ENCODE results near the gene ACOT4. TPM values are rescaled to one million over a fixed set of nuclear protein-coding genes. Genes with fewer than 3 reads are reported as not detected.

Gene ACOT4
- total RNA-seq = 0.69 and 0.73 TPM in 2 replicates

GRCh38 chr14:73591690-73592449 is at the start of gene ACOT4:
Gene ACOT4, plus strand, starts transcription at chr14:73591873. Its CDS starts 87 bp downstream, at chr14:73591960.

GRCh38 chr14:73569185-73569958 is 22.3 kb upstream of the ACOT4 start, which contains the start of gene ACOT2:
Gene ACOT2, plus strand, starts transcription at chr14:73569213. Its CDS starts 28 bp downstream, at chr14:73569241.

GRCh38 chr14:73612339-73613045 is 20.8 kb downstream of the ACOT4 start, which contains the start of gene ACOT6:
Gene ACOT6, plus strand, starts transcription at chr14:73612517. Its CDS starts 55 bp downstream, at chr14:73612572.

GRCh38 chr14:73644531-73645247 is 53.0 kb downstream of the ACOT4 start, which contains the start of gene DNAL1:
Gene DNAL1, plus strand, starts transcription at chr14:73644986. Its CDS starts 54 bp downstream, at chr14:73645040.

Other genes starting within 250 kb of the ACOT4 start
- gene NUMB, start 133.3 kb upstream of the ACOT4 start, total RNA-seq = 27.8 and 35.0 TPM in 2 replicates
- 19.7 and 21.1 TPM in 2 replicates for gene RIOX1, start 100.9 kb upstream of the ACOT4 start, total RNA-seq
- 2.3 and 5.1 TPM in 2 replicates for gene ACOT1, start 54.7 kb upstream of the ACOT4 start, total RNA-seq
- gene HEATR4, start 32.9 kb upstream of the ACOT4 start, total RNA-seq = 0.31 TPM in 1 of 2 replicates, not detected in the other
- gene ACOT2, start 22.7 kb upstream of the ACOT4 start, total RNA-seq = 63.7 and 68.4 TPM in 2 replicates
- gene ACOT6, start 20.6 kb downstream of the ACOT4 start, total RNA-seq = not detected in 2 replicates
- 2.2 and 5.1 TPM in 2 replicates for gene DNAL1, start 53.1 kb downstream of the ACOT4 start, total RNA-seq
- gene PNMA1, start 122.5 kb downstream of the ACOT4 start, total RNA-seq = 37.4 and 46.5 TPM in 2 replicates